Neural progenitor cell (in vitro differentiated cells): ENCODE measurements around the gene LCMT1. TPM values are rescaled to one million over a fixed set of nuclear protein-coding genes. Genes with fewer than 3 reads are reported as not detected.

Experiments
- DNase-seq: peaks from one replicate; pipeline ENCODE4 v3.0.0-alpha.2; 2016; ENCODE audit warnings: low spot score
- H2AFZ ChIP-seq: fragments of 200-600 bp; sonication (generic); replicated peaks from 2 replicates; pipeline ENCODE4 v1.6.1; 2016; ENCODE audit warnings: antibody characterized with exemption
- H3F3A ChIP-seq: fragments of 200-600 bp; sonication (generic); 2 replicates; pipeline ENCODE4 v1.6.1; 2016; ENCODE audit warnings: antibody characterized with exemption, low read depth
- H3K27ac ChIP-seq: fragments of 200-600 bp; sonication (generic); 2 replicates; pipeline ENCODE4 v1.5.1; 2016; ENCODE audit warnings: mild to moderate bottlenecking
- H3K27me3 ChIP-seq: fragments of 200-600 bp; sonication (generic); 2 replicates; pipeline ENCODE4 v1.6.1; 2016; ENCODE audit warnings: mild to moderate bottlenecking, moderate library complexity
- H3K36me3 ChIP-seq: fragments of 200-600 bp; sonication (generic); 2 replicates; pipeline ENCODE4 v1.5.1; 2016
- H3K4me1 ChIP-seq: fragments of 200-600 bp; sonication (generic); 2 replicates; pipeline ENCODE4 v1.6.1; 2016; ENCODE audit warnings: mixed run types
- H3K4me2 ChIP-seq: fragments of 200-600 bp; sonication (generic); 2 replicates; pipeline ENCODE4 v1.6.1; 2016
- H3K4me3 ChIP-seq: fragments of 200-600 bp; sonication (generic); 2 replicates; pipeline ENCODE4 v1.5.1; 2016
- H3K79me2 ChIP-seq: fragments of 200-600 bp; sonication (generic); 2 replicates; pipeline ENCODE4 v1.6.1; 2016; ENCODE audit warnings: low read depth
- H3K9ac ChIP-seq: fragments of 200-600 bp; sonication (generic); 2 replicates; pipeline ENCODE4 v1.6.1; 2016
- H3K9me3 ChIP-seq: fragments of 200-600 bp; sonication (generic); 2 replicates; pipeline ENCODE4 v1.5.1; 2016; ENCODE audit warnings: low read depth
- H4K20me1 ChIP-seq: fragments of 200-600 bp; sonication (generic); 2 replicates; pipeline ENCODE4 v1.6.1; 2016; ENCODE audit warnings: low read depth
- H3K27ac Mint-ChIP-seq: 3 replicates; pipeline ENCODE4 v1.8.0; 2021; ENCODE audit warnings: mixed read lengths
- H3K27me3 Mint-ChIP-seq: 2 replicates; pipeline ENCODE4 v1.8.0; 2022; ENCODE audit warnings: low read depth, mild to moderate bottlenecking, inconsistent platforms, moderate library complexity, mixed read lengths; ENCODE audit not compliant: insufficient read depth
- H3K36me3 Mint-ChIP-seq: 3 replicates; pipeline ENCODE4 v1.8.0; 2021; ENCODE audit warnings: mixed read lengths
- H3K4me1 Mint-ChIP-seq: 3 replicates; pipeline ENCODE4 v1.8.0; 2021; ENCODE audit warnings: mixed read lengths
- H3K4me3 Mint-ChIP-seq: 3 replicates; pipeline ENCODE4 v1.8.0; 2021; ENCODE audit warnings: mild to moderate bottlenecking, moderate library complexity, mixed read lengths
- H3K9me3 Mint-ChIP-seq: 3 replicates; pipeline ENCODE4 v1.8.0; 2020; ENCODE audit warnings: mixed read lengths
- EZH2 ChIP-seq: fragments of 200-600 bp; sonication (generic); IDR thresholded peaks from 2 replicates; pipeline ENCODE4 v1.6.1; 2017; ENCODE audit warnings: antibody characterized with exemption, mild to moderate bottlenecking, moderate library complexity
- EZH2phosphoT487 ChIP-seq: fragments of 200-600 bp; sonication (generic); IDR thresholded peaks from 2 replicates; pipeline ENCODE4 v1.6.1; 2017; ENCODE audit warnings: antibody characterized with exemption
- total RNA-seq: library from RNA; depleted of rRNA; stranded (reverse); fragments of >200 nt; gene quantifications from 2 replicates; pipeline ENCODE4 v1.2.3, GENCODE V29; 2015; ENCODE audit warnings: low replicate concordance
- TF ChIP-seq, protein P1 (sequence below): fragments of 200-600 bp; sonication (generic); IDR thresholded peaks from 2 replicates; pipeline ENCODE4 v1.5.1; 2017; ENCODE audit warnings: antibody characterized with exemption, mild to moderate bottlenecking

LCMT1 gene
- total RNA-seq, 1 donor from 2014 or later, result 73.4 TPM

GRCh38 chr16:25172831-25173230 is 61.3 kb downstream of the LCMT1 start:
- Histone ChIP-seq H3K27ac (no peak overlapping the region), H3K9me3 (no peaks in the 10 kb centered on the region), H3K79me2 (no peaks in the 10 kb centered on the region), H3K4me2 (no peak overlapping the region), H2AFZ (no peak overlapping the region), H4K20me1 (no peaks in the 10 kb centered on the region), H3K27me3 (no peaks in the 10 kb centered on the region), H3K9ac (no peak overlapping the region), H3F3A (no peaks in the 10 kb centered on the region), H3K4me3 (no peak overlapping the region), H3K4me1 (no peaks in the 10 kb centered on the region), H3K36me3 (peaks cover 4% of the 10 kb centered on the region)
- Mint-ChIP-seq H3K36me3 (peaks cover 22% of the 10 kb centered on the region), H3K9me3 (no peaks in the 10 kb centered on the region), H3K4me3 (no peak overlapping the region), H3K27me3 (no peaks in the 10 kb centered on the region), H3K4me1 (no peaks in the 10 kb centered on the region), H3K27ac (no peak overlapping the region)
- TF ChIP-seq EZH2phosphoT487 (no peak), EZH2 (no peak)
- TF ChIP-seq, protein P1, sequence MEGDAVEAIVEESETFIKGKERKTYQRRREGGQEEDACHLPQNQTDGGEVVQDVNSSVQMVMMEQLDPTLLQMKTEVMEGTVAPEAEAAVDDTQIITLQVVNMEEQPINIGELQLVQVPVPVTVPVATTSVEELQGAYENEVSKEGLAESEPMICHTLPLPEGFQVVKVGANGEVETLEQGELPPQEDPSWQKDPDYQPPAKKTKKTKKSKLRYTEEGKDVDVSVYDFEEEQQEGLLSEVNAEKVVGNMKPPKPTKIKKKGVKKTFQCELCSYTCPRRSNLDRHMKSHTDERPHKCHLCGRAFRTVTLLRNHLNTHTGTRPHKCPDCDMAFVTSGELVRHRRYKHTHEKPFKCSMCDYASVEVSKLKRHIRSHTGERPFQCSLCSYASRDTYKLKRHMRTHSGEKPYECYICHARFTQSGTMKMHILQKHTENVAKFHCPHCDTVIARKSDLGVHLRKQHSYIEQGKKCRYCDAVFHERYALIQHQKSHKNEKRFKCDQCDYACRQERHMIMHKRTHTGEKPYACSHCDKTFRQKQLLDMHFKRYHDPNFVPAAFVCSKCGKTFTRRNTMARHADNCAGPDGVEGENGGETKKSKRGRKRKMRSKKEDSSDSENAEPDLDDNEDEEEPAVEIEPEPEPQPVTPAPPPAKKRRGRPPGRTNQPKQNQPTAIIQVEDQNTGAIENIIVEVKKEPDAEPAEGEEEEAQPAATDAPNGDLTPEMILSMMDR, result no peak
- DNase-seq, result no peak

GRCh38 chr16:25174285-25174684 is 62.7 kb downstream of the LCMT1 start:
- Histone ChIP-seq H3K36me3 (peaks cover 4% of the 10 kb centered on the region), H3K27ac (no peak overlapping the region), H3K4me3 (no peak overlapping the region), H4K20me1 (no peaks in the 10 kb centered on the region), H3K4me1 (no peaks in the 10 kb centered on the region), H3K9ac (no peak overlapping the region), H3F3A (no peaks in the 10 kb centered on the region), H3K27me3 (no peaks in the 10 kb centered on the region), H2AFZ (no peak overlapping the region), H3K4me2 (no peak overlapping the region), H3K79me2 (no peaks in the 10 kb centered on the region), H3K9me3 (no peaks in the 10 kb centered on the region)
- DNase-seq, result no peak
- Mint-ChIP-seq H3K4me3 (no peak overlapping the region), H3K36me3 (peaks cover 29% of the 10 kb centered on the region), H3K9me3 (no peaks in the 10 kb centered on the region), H3K27me3 (peaks cover 4% of the 10 kb centered on the region), H3K27ac (no peak overlapping the region), H3K4me1 (no peaks in the 10 kb centered on the region)
- TF ChIP-seq EZH2phosphoT487 (no peak), EZH2 (no peak)
- TF ChIP-seq, protein P1, result no peak

DNA sequence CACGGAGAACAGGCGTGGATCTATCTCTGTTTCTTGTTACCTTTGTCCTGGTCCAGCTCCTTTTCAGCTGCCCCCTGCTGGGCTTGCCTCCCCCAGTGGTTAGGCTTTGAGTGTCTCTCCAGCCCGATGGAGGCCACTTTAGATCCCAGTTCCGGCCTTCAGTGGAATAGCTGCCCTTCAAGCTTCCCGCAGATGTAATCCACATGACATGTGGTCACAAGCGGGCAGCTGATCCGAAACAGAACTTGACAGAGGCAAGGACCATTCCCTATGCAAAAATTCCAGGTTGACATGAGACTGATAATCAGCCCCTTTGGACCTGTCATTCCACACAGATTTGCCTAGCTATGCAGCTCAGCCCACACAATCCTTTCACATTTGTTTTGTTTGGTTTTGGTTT is 64.6 kb downstream of the LCMT1 start:
- no peak overlapping the region for H3K4me3 ChIP-seq
- no peak for TF ChIP-seq EZH2phosphoT487
- TF ChIP-seq, protein P1, result no peak
- peaks cover 4% of the 10 kb centered on the region for H3K36me3 ChIP-seq
- H3K4me1 Mint-ChIP-seq, result no peaks in the 10 kb centered on the region
- no peak overlapping the region for H3K27ac ChIP-seq
- DNase-seq, result no peak
- no peaks in the 10 kb centered on the region for H3K9me3 ChIP-seq
- no peaks in the 10 kb centered on the region for H4K20me1 ChIP-seq
- H3K36me3 Mint-ChIP-seq, result peaks cover 19% of the 10 kb centered on the region
- no peaks in the 10 kb centered on the region for H3F3A ChIP-seq
- H3K27me3 Mint-ChIP-seq, result peaks cover 4% of the 10 kb centered on the region
- H3K9ac ChIP-seq, result no peak overlapping the region
- no peaks in the 10 kb centered on the region for H3K27me3 ChIP-seq
- H3K4me3 Mint-ChIP-seq, result no peak overlapping the region
- H3K4me1 ChIP-seq, result no peaks in the 10 kb centered on the region
- H3K79me2 ChIP-seq, result no peaks in the 10 kb centered on the region
- no peak overlapping the region for H3K4me2 ChIP-seq
- H3K27ac Mint-ChIP-seq, result no peak overlapping the region
- no peaks in the 10 kb centered on the region for H3K9me3 Mint-ChIP-seq
- no peak overlapping the region for H2AFZ ChIP-seq

- Histone ChIP-seq H3K9ac (no peak overlapping the region), H3K4me1 (no peaks in the 10 kb centered on the region), H4K20me1 (no peaks in the 10 kb centered on the region), H2AFZ (no peak overlapping the region), H3K4me2 (no peak overlapping the region), H3K27me3 (no peaks in the 10 kb centered on the region), H3K27ac (no peak overlapping the region), H3F3A (no peaks in the 10 kb centered on the region), H3K9me3 (no peaks in the 10 kb centered on the region), H3K4me3 (no peak overlapping the region), H3K79me2 (no peaks in the 10 kb centered on the region), H3K36me3 (peaks cover 4% of the 10 kb centered on the region)
- DNase-seq, result no peak
- TF ChIP-seq, protein P1, result no peak
- TF ChIP-seq EZH2 (no peak), EZH2phosphoT487 (no peak)
- H3K9me3 Mint-ChIP-seq, result no peaks in the 10 kb centered on the region
- peaks cover 15% of the 10 kb centered on the region for H3K36me3 Mint-ChIP-seq
- no peaks in the 10 kb centered on the region for H3K4me1 Mint-ChIP-seq
- H3K27ac Mint-ChIP-seq, result no peak overlapping the region
- H3K27me3 Mint-ChIP-seq, result peaks cover 5% of the 10 kb centered on the region
- H3K4me3 Mint-ChIP-seq, result no peak overlapping the region
Measured at GRCh38 chr16:25177512-25177830, 65.9 kb downstream of the LCMT1 start.
